VCaP (cell line): ENCODE data around the gene GATD1.

Source experiments
- H3K27ac ChIP-seq: fragments of 450-650 bp; 2 replicates; pipeline ENCODE4 v1.5.1; 2017
- CTCF ChIP-seq: fragments of 450-650 bp; conservative IDR thresholded peaks from 2 replicates; pipeline ENCODE4 v1.5.1; 2017; ENCODE audit warnings: mild to moderate bottlenecking, moderate library complexity

The GATD1 gene

GRCh38 chr11:802018-802617, 24.8 kb upstream of the GATD1 start:
- H3K27ac ChIP-seq, result no peak overlapping the region
- TF ChIP-seq CTCF, result no peak

- H3K27ac ChIP-seq, result no peak overlapping the region
- TF ChIP-seq CTCF, result no peak
These were observed 24.0 kb upstream of the GATD1 start for GRCh38 chr11:801097-801780.

- TF ChIP-seq CTCF, result no peak
- H3K27ac ChIP-seq, result no peak overlapping the region
These were observed 23.2 kb upstream of the GATD1 start for GRCh38 chr11:800473-800872.

GRCh38 chr11:799641-800316, 22.5 kb upstream of the GATD1 start:
- no peak for TF ChIP-seq CTCF
- peak overlapping the region; percentile 89 for H3K27ac ChIP-seq

GRCh38 chr11:798093-798713, 20.9 kb upstream of the GATD1 start, which contains the start of gene SLC25A22:
TSS of gene SLC25A22 (minus strand) at chr11:798281. CDS start at chr11:795006, 3,275 bp downstream.
- peak; percentile 94 for TF ChIP-seq CTCF
- peak within 1 kb of the TSS; percentile 89 for H3K27ac ChIP-seq

- no peak for TF ChIP-seq CTCF
- peak overlapping the region; percentile 89 for H3K27ac ChIP-seq
These were observed 20.2 kb upstream of the GATD1 start for GRCh38 chr11:797296-798092.
